ENCODE results near the gene MTUS2. TPM values are rescaled to one million over a fixed set of nuclear protein-coding genes. Genes with fewer than 3 reads are reported as not detected.

MTUS2 gene
- total RNA-seq, 4 donors from 2014 or later: 0.16 to 0.75 (median 0.24) TPM

DNA sequence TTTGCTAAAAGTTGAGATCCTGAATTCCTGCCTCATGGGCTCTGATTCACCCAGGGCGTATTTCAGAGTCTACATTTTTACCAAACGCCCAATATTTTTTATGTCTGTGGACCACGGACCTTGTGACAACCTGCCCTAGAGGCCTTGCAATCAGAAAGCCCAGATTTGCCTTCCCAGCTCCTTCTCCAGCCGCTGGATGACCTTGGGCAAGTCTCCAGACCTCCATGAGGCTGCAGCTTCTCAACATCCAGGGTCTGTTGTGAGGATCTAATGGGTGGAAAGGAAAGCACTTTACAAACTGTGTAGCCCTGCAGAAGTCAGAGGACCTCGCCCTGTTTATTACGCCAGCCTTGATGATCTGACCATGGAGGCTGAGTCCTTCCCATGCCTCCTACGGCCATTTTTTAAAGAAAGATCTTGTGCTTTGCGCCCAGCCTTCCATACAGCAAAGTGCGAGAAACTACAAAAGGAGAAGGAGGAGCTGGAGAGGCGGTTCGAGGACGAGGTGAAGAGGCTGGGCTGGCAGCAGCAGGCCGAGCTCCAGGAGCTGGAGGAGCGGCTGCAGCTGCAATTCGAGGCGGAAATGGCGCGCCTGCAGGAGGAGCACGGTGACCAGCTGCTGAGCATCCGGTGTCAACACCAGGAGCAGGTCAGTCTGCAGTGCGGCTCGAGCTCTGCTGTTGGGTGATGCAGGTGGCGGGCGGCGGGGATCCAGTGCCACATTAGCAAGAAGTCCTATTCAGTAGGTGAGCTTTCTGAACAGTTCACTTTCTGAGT lies 659.8 kb downstream of the MTUS2 start:
- no peak for TF ChIP-seq POLR2AphosphoS5 (IDR thresholded peaks at IDR 0.05)
- TF ChIP-seq, protein P1, sequence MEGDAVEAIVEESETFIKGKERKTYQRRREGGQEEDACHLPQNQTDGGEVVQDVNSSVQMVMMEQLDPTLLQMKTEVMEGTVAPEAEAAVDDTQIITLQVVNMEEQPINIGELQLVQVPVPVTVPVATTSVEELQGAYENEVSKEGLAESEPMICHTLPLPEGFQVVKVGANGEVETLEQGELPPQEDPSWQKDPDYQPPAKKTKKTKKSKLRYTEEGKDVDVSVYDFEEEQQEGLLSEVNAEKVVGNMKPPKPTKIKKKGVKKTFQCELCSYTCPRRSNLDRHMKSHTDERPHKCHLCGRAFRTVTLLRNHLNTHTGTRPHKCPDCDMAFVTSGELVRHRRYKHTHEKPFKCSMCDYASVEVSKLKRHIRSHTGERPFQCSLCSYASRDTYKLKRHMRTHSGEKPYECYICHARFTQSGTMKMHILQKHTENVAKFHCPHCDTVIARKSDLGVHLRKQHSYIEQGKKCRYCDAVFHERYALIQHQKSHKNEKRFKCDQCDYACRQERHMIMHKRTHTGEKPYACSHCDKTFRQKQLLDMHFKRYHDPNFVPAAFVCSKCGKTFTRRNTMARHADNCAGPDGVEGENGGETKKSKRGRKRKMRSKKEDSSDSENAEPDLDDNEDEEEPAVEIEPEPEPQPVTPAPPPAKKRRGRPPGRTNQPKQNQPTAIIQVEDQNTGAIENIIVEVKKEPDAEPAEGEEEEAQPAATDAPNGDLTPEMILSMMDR (IDR thresholded peaks at IDR 0.05): no peak
- no peak for TF ChIP-seq POLR2A (IDR thresholded peaks at IDR 0.05)
- no peak for TF ChIP-seq EP300 (IDR thresholded peaks at IDR 0.05; ENCODE audit: low read depth)
- Histone ChIP-seq H3K4me1 (peaks cover 0 to 9% (median 3%) of the 10 kb centered on the region in 4 donors), H3K27me3 (no peaks in the 10 kb centered on the region), H3K9me3 (no peaks in the 10 kb centered on the region), H3K36me3 (no peaks in the 10 kb centered on the region), H3K27ac (no peak overlapping the region), H3K4me3 (no peak overlapping the region)
- intact Hi-C loops (cut with DNase I; ENCODE audit: low total_unique reads): no loop called here
- 79 to 81% methylated on average over 8 to 25 of the region's 25 CpGs for WGBS, 2 donors (ENCODE audit: low coverage in 1 of 2)
- in situ Hi-C loops (cut with MboI; ENCODE audit: low pct_ligation_motif_present in 1 of 4, low pct_unique_long_range_greater_than_20kb in 1 of 4, low sequenced_read_pairs in 3 of 4): no loop called here
- DNase-seq: no peak

DNA sequence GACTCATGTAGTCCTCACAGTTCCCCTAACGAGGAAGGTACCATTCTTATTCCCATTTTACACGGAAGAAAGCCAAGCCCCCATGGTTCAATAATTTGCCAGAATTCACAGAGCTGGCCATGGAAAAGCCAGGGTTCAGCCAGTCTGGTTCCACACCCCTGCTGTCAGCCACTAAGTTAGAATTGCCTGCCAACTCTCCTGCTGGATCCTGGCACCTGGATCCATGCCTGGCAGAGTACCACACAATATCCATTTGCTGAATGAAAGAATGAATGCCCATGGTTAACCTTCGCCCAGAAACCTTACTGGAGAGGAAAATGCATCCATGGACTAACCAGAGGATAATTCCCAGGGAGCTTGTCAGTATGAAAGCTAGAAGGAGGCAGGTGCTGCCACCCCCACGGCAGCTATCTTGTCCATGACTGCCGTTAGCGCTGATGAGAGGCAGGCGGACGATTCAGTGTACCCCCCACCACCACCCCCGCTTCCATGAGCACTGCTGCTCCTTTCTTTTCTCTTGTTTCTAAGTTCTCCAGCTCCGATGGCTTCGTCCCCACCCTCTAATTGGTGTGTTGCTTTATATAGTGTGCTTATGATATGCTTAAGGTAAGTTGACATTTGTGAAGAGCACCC lies 660.9 kb downstream of the MTUS2 start:
- H3K4me3 ChIP-seq: no peak overlapping the region
- TF ChIP-seq EP300 (IDR thresholded peaks at IDR 0.05; ENCODE audit: low read depth): no peak
- TF ChIP-seq POLR2AphosphoS5 (IDR thresholded peaks at IDR 0.05): no peak
- no peak for TF ChIP-seq POLR2A (IDR thresholded peaks at IDR 0.05)
- TF ChIP-seq, protein P1 (IDR thresholded peaks at IDR 0.05): no peak
- no peak overlapping the region for H3K27ac ChIP-seq
- intact Hi-C loops (cut with DNase I; ENCODE audit: low total_unique reads): no loop called here
- no peak for DNase-seq
- 29 to 74% methylated on average over 2 to 11 of the region's 11 CpGs for WGBS, 2 donors (ENCODE audit: low coverage in 1 of 2)
- no peaks in the 10 kb centered on the region for H3K36me3 ChIP-seq
- no peaks in the 10 kb centered on the region for H3K9me3 ChIP-seq
- H3K27me3 ChIP-seq: no peaks in the 10 kb centered on the region
- peaks cover 0 to 9% (median 3%) of the 10 kb centered on the region in 4 donors for H3K4me1 ChIP-seq
- in situ Hi-C loops (cut with MboI; ENCODE audit: low pct_ligation_motif_present in 1 of 4, low pct_unique_long_range_greater_than_20kb in 1 of 4, low sequenced_read_pairs in 3 of 4): no loop called here

DNA sequence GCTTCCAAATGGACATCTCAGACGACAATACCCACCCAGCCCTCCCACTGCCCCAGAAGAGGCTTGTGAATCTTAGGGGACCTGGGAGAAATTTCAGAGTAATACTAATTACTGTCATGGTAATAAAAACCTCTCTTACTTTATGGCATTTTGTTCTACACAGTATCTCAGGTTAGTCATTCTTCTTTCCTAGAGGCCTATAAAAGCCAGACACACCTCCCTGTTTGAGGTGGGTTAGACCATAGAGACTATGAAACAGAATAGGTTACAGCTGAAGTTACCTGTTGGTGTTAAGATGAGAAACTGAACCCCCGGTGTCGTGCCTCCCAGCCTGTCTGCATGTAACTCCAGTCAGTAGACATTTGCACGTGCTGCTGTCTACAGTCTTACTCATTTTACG lies 661.5 kb downstream of the MTUS2 start:
- no peak for DNase-seq
- no peak for TF ChIP-seq POLR2A (IDR thresholded peaks at IDR 0.05)
- TF ChIP-seq, protein P1 (IDR thresholded peaks at IDR 0.05): no peak
- no peak for TF ChIP-seq EP300 (IDR thresholded peaks at IDR 0.05; ENCODE audit: low read depth)
- no peak for TF ChIP-seq POLR2AphosphoS5 (IDR thresholded peaks at IDR 0.05)
- Histone ChIP-seq H3K27me3 (no peaks in the 10 kb centered on the region), H3K9me3 (no peaks in the 10 kb centered on the region), H3K4me1 (peaks cover 0 to 9% (median 3%) of the 10 kb centered on the region in 4 donors), H3K27ac (no peak overlapping the region), H3K4me3 (no peak overlapping the region), H3K36me3 (no peaks in the 10 kb centered on the region)
- intact Hi-C loops (cut with DNase I; ENCODE audit: low total_unique reads) (no loop called here), in situ Hi-C loops (cut with MboI; ENCODE audit: low pct_ligation_motif_present in 1 of 4, low pct_unique_long_range_greater_than_20kb in 1 of 4, low sequenced_read_pairs in 3 of 4) (no loop called here)
- WGBS, 2 donors (ENCODE audit: low coverage in 1 of 2): 39 to 63% methylated on average over 3 to 5 of the region's 5 CpGs

DNA sequence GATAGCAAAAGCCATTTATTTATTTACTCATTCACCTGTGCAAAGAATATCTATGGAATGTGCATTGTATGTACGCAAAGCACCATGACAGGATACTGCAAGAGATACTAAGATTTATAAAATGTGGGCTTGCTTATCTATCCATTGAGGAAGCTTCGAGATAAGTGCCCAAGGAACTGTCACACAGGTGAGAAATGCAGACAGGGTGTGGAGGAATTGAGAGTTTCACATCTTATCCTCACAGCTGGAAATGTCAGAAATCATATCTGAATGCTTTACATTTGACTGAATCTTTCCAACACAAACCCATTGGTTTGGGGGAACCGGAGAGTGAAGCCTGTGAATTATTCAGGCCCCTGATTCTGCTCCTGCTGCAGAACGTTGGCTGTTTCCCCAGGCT lies 662.4 kb downstream of the MTUS2 start:
- H3K36me3 ChIP-seq: no peaks in the 10 kb centered on the region
- in situ Hi-C loops (cut with MboI; ENCODE audit: low pct_ligation_motif_present in 1 of 4, low pct_unique_long_range_greater_than_20kb in 1 of 4, low sequenced_read_pairs in 3 of 4) (no loop called here), intact Hi-C loops (cut with DNase I; ENCODE audit: low total_unique reads) (no loop called here)
- no peaks in the 10 kb centered on the region for H3K9me3 ChIP-seq
- TF ChIP-seq POLR2AphosphoS5 (IDR thresholded peaks at IDR 0.05) (no peak), POLR2A (IDR thresholded peaks at IDR 0.05) (no peak), EP300 (IDR thresholded peaks at IDR 0.05; ENCODE audit: low read depth) (no peak)
- TF ChIP-seq, protein P1 (IDR thresholded peaks at IDR 0.05): no peak
- peaks cover 0 to 9% (median 3%) of the 10 kb centered on the region in 4 donors for H3K4me1 ChIP-seq
- WGBS, 2 donors (ENCODE audit: low coverage in 1 of 2): 37 to 46% methylated on average over 2 to 4 of the region's 4 CpGs
- no peak for DNase-seq
- H3K27ac ChIP-seq: no peak overlapping the region
- no peak overlapping the region for H3K4me3 ChIP-seq
- H3K27me3 ChIP-seq: no peaks in the 10 kb centered on the region
